Occipital lobe (tissue), 2 donors: Measurements from ENCODE around the gene ING4. TPM values are rescaled to one million over a fixed set of nuclear protein-coding genes. Genes with fewer than 3 reads are reported as not detected.

Source experiments
- DNase-seq: peaks from one replicate; lab custom pipeline; 2025; lab: John Stamatoyannopoulos, UW
- total RNA-seq: library from RNA; depleted of rRNA; stranded (reverse); fragments of >200 nt; gene quantifications from one replicate; pipeline ENCODE4 v1.2.3, GENCODE V29; 2014

The ING4 gene
- total RNA-seq, 1 donor from 2014 or later: 65.0 TPM

GRCh38 chr12:6635856-6636531, 26.9 kb downstream of the ING4 start, which contains the start of gene LPAR5:
Gene LPAR5 (minus strand): TSS chr12:6635959. CDS start chr12:6621248, 14,711 bp downstream.
- peak; percentile 7 for DNase-seq

- DNase-seq: no peak
These were observed 27.5 kb downstream of the ING4 start for GRCh38 chr12:6635375-6635855.

GRCh38 chr12:6632026-6632983, 30.6 kb downstream of the ING4 start:
- DNase-seq: no peak

GRCh38 chr12:6631549-6631961, 31.4 kb downstream of the ING4 start:
- DNase-seq: no peak

GRCh38 chr12:6630736-6631135, 32.2 kb downstream of the ING4 start:
- DNase-seq: no peak

- DNase-seq: no peak
These were observed 35.3 kb downstream of the ING4 start for GRCh38 chr12:6627616-6628015.

- peak; percentile 30 for DNase-seq
These were observed 36.1 kb downstream of the ING4 start for GRCh38 chr12:6626654-6627283.

GRCh38 chr12:6620885-6621274, 42.0 kb downstream of the ING4 start:
- DNase-seq: no peak

GRCh38 chr12:6620137-6620884, 42.6 kb downstream of the ING4 start:
- DNase-seq: no peak

- DNase-seq: no peak
These were observed 44.3 kb downstream of the ING4 start for GRCh38 chr12:6618483-6619225.

GRCh38 chr12:6615802-6616201, 47.1 kb downstream of the ING4 start:
- no peak for DNase-seq

- DNase-seq: no peak
These were observed 48.3 kb downstream of the ING4 start for GRCh38 chr12:6614513-6615172.

- peak; percentile 93 for DNase-seq
These were observed 49.0 kb downstream of the ING4 start for GRCh38 chr12:6613776-6614512.

- DNase-seq: peak; percentile 74
These were observed 49.7 kb downstream of the ING4 start for GRCh38 chr12:6613015-6613775.

GRCh38 chr12:6612652-6613014, 50.3 kb downstream of the ING4 start:
- DNase-seq: no peak

- DNase-seq: no peak
These were observed 50.7 kb downstream of the ING4 start for GRCh38 chr12:6612247-6612646.

- no peak for DNase-seq
These were observed 54.2 kb downstream of the ING4 start for GRCh38 chr12:6608592-6609281.
